Type B pancreatic cell (in vitro differentiated cells): ENCODE measurements around the gene MPL. TPM values are rescaled to one million over a fixed set of nuclear protein-coding genes. Genes with fewer than 3 reads are reported as not detected.
A peak's percentile ranks its signal among the peaks of the same experiment; 100 is the strongest.

Experiments
- DNase-seq: peaks from one replicate; pipeline ENCODE4 v3.0.0; 2021; ENCODE audit warnings: mixed read lengths; ENCODE audit not compliant: unreplicated experiment; ENCODE audit errors: extremely low spot score
- H3K27ac Mint-ChIP-seq: 2 replicates; pipeline ENCODE4 v1.8.0; 2021; ENCODE audit warnings: mild to moderate bottlenecking, mixed read lengths
- H3K27me3 Mint-ChIP-seq: 2 replicates; pipeline ENCODE4 v1.8.0; 2021; ENCODE audit warnings: mixed read lengths
- H3K36me3 Mint-ChIP-seq: 2 replicates; pipeline ENCODE4 v1.8.0; 2021; ENCODE audit warnings: mixed read lengths
- H3K4me1 Mint-ChIP-seq: one replicate; pipeline ENCODE4 v1.8.0; 2021; ENCODE audit warnings: mixed read lengths; ENCODE audit not compliant: unreplicated experiment
- H3K4me3 Mint-ChIP-seq: 2 replicates; pipeline ENCODE4 v1.8.0; 2021; ENCODE audit warnings: mild to moderate bottlenecking, mixed read lengths
- H3K9me3 Mint-ChIP-seq: 2 replicates; pipeline ENCODE4 v1.8.0; 2021; ENCODE audit warnings: mixed read lengths
- total RNA-seq: library from RNA; stranded (reverse); gene quantifications from 2 replicates; pipeline ENCODE4 v1.2.1, GENCODE V29; 2021; ENCODE audit warnings: low replicate concordance
- TF ChIP-seq, protein P1 (sequence below): fragments of 200-600 bp; sonication (generic); conservative IDR thresholded peaks from 2 replicates; pipeline ENCODE4 v1.5.0; 2021; ENCODE audit warnings: antibody characterized with exemption, mild to moderate bottlenecking

Gene MPL
- total RNA-seq, 1 donor from 2014 or later: not detected

DNA sequence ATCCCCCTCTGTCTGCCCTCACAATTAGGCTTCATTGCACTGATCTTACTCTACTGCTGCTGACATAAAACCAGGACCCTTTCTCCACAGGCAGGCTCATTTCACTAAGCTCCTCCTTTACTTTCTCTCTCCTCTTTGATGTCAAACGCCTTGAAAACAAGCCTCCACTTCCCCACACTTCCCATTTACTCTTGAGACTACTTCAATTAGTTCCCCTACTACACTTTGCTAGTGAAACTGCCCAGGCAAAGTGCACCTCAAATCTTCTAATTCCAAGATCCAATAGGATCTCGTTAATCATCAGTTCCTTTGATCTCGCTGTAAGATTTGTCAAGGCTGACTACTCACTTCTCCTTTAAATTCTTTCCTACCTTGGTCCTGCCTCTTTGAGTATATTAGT, 15.3 kb downstream of the MPL start:
- no peaks in the 10 kb centered on the region for H3K36me3 Mint-ChIP-seq
- H3K9me3 Mint-ChIP-seq: no peaks in the 10 kb centered on the region
- H3K27me3 Mint-ChIP-seq: peaks cover 2% of the 10 kb centered on the region
- peaks cover 10% of the 10 kb centered on the region for H3K4me1 Mint-ChIP-seq
- TF ChIP-seq, protein P1, sequence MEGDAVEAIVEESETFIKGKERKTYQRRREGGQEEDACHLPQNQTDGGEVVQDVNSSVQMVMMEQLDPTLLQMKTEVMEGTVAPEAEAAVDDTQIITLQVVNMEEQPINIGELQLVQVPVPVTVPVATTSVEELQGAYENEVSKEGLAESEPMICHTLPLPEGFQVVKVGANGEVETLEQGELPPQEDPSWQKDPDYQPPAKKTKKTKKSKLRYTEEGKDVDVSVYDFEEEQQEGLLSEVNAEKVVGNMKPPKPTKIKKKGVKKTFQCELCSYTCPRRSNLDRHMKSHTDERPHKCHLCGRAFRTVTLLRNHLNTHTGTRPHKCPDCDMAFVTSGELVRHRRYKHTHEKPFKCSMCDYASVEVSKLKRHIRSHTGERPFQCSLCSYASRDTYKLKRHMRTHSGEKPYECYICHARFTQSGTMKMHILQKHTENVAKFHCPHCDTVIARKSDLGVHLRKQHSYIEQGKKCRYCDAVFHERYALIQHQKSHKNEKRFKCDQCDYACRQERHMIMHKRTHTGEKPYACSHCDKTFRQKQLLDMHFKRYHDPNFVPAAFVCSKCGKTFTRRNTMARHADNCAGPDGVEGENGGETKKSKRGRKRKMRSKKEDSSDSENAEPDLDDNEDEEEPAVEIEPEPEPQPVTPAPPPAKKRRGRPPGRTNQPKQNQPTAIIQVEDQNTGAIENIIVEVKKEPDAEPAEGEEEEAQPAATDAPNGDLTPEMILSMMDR: no peak
- H3K4me3 Mint-ChIP-seq: no peak overlapping the region
- H3K27ac Mint-ChIP-seq: peak overlapping the region; percentile 19
- DNase-seq: no peak

DNA sequence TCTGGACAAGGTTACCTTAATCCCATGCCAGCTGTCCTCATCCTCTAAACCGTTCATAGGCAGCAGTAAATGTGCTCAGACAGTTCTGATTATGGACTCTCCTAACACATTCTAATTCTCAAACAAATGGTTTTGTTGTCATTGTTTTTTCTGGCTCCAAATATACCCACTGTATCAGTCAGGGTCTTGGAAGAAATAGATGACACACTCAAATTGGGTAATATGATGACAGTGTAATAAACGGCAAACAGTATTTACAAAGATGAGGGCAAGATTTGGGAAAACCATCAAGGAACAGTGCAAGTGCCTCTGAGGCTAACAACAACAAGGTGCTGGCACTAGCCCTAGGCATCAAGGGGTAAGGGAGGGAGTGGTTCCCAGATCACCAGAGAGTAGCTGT, 16.9 kb downstream of the MPL start:
- Mint-ChIP-seq H3K9me3 (no peaks in the 10 kb centered on the region), H3K36me3 (no peaks in the 10 kb centered on the region), H3K27ac (no peak overlapping the region), H3K27me3 (no peaks in the 10 kb centered on the region), H3K4me3 (no peak overlapping the region), H3K4me1 (peaks cover 12% of the 10 kb centered on the region)
- TF ChIP-seq, protein P1: no peak
- DNase-seq: no peak

DNA sequence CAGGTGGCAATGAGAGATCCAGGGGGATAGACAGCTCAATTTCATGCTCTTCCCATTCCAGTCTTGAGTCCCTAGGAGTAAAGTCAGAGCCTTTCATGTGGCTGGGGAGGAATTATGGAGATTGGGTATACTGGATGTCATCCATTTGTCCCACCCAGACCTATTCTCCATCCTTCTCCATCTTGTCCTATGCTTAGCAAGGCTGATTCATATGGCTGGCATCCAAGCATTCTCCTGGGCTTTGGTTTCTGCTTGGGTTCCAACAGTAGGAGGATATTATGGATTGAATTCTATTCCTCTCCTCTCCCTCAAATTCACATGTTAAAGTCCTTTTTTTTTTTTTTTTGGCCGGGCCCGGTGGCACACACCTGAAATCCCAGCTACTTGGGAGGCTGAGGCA, 17.3 kb downstream of the MPL start:
- Mint-ChIP-seq H3K27ac (no peak overlapping the region), H3K27me3 (no peaks in the 10 kb centered on the region), H3K9me3 (no peaks in the 10 kb centered on the region), H3K4me1 (peaks cover 12% of the 10 kb centered on the region), H3K36me3 (peaks cover 4% of the 10 kb centered on the region), H3K4me3 (no peak overlapping the region)
- DNase-seq: no peak
- TF ChIP-seq, protein P1: no peak

DNA sequence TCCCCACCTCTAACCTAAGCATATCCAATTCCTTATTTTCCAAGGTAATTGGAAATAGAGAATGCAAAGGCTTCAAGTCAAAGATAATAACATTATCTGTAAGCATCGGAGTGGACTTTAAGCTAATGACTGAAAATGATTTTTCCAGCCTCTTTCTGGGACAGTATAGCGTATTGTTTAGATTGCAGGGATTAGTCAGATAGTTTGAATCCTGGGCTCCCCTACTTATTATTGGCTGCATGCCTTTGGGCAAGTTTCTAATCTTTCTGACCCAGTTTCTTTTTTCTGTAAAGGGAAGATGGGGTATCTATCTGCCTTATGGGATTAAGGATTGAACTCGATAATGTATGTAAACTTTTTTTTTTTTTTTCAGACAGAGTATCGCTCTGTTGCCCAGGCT, 19.6 kb downstream of the MPL start:
- DNase-seq: no peak
- TF ChIP-seq, protein P1: no peak
- peaks cover 28% of the 10 kb centered on the region for H3K4me1 Mint-ChIP-seq
- no peak overlapping the region for H3K27ac Mint-ChIP-seq
- no peaks in the 10 kb centered on the region for H3K9me3 Mint-ChIP-seq
- H3K36me3 Mint-ChIP-seq: peaks cover 19% of the 10 kb centered on the region
- no peaks in the 10 kb centered on the region for H3K27me3 Mint-ChIP-seq
- peak overlapping the region; percentile 18 for H3K4me3 Mint-ChIP-seq

DNA sequence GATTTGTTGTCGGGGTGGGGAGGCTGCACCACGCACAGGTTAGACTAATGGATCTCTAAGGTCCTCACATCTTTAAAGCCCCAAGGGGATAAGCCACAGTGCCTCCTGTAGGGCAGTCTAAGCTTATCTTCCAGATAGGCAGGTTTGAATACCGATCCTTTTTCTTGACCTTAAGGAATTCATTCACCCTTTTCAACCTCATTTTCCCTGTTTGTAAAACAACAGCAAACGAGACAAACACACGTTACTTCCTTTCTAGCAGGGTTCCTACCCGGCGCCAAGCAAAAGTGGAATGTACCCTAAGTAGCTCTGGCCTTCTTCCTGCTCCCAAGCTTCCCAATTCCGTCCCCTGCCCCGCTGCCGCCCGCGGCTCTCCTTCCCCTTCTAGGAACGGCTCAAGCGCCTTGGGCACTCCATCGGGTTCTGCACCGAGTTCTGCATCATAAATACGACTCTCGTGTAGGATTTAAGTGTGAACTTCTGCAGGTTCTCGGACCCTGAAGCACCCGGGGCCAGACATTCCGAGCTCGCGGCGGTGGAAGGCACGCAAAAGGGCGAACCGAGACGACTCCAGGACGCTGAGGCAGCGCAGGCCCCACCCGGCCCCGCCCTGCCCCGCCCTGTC, 20.6 kb downstream of the MPL start:
- no peak for DNase-seq
- H3K27me3 Mint-ChIP-seq: no peaks in the 10 kb centered on the region
- H3K4me3 Mint-ChIP-seq: peak overlapping the region; percentile 98
- H3K27ac Mint-ChIP-seq: peak overlapping the region; percentile 98
- TF ChIP-seq, protein P1: peak; percentile 55
- H3K4me1 Mint-ChIP-seq: peaks cover 28% of the 10 kb centered on the region
- H3K36me3 Mint-ChIP-seq: peaks cover 24% of the 10 kb centered on the region
- H3K9me3 Mint-ChIP-seq: no peaks in the 10 kb centered on the region
